ENCODE results near the gene SPOPL.
"Not testable (repeated sequence)": the region's sequence is repeated elsewhere in the genome, so short reads cannot be mapped to it uniquely, and the experiment has no call there.

Gene SPOPL

GRCh38 chr2:138523673-138524042 lies 22.1 kb downstream of the SPOPL start:
- not testable (repeated sequence) for DNase-seq (ENCODE audit: low read depth)

- DNase-seq (ENCODE audit: low read depth): not testable (repeated sequence)
Observed at GRCh38 chr2:138524353-138524752, 22.8 kb downstream of the SPOPL start.

- no peak for DNase-seq (ENCODE audit: low read depth)
Observed at GRCh38 chr2:138531913-138532312, 30.3 kb downstream of the SPOPL start.

GRCh38 chr2:138534791-138535190 lies 33.2 kb downstream of the SPOPL start:
- DNase-seq (ENCODE audit: low read depth): no peak

GRCh38 chr2:138536302-138536701 lies 34.7 kb downstream of the SPOPL start:
- DNase-seq (ENCODE audit: low read depth): no peak

- DNase-seq (ENCODE audit: low read depth): no peak
Observed at GRCh38 chr2:138536740-138537139, 35.2 kb downstream of the SPOPL start.

GRCh38 chr2:138537170-138537915 lies 35.8 kb downstream of the SPOPL start:
- DNase-seq (ENCODE audit: low read depth): no peak

GRCh38 chr2:138544206-138544605 lies 42.6 kb downstream of the SPOPL start:
- DNase-seq (ENCODE audit: low read depth): not testable (repeated sequence)

- no peak for DNase-seq (ENCODE audit: low read depth)
Observed at GRCh38 chr2:138548796-138549195, 47.2 kb downstream of the SPOPL start.

- no peak for DNase-seq (ENCODE audit: low read depth)
Observed at GRCh38 chr2:138550172-138550571, 48.6 kb downstream of the SPOPL start.

GRCh38 chr2:138550670-138551287 lies 49.2 kb downstream of the SPOPL start:
- DNase-seq (ENCODE audit: low read depth): no peak

GRCh38 chr2:138554123-138554522 lies 52.6 kb downstream of the SPOPL start:
- DNase-seq (ENCODE audit: low read depth): no peak

- DNase-seq (ENCODE audit: low read depth): no peak
Observed at GRCh38 chr2:138559641-138560040, 58.1 kb downstream of the SPOPL start.

GRCh38 chr2:138564586-138565229 lies 63.1 kb downstream of the SPOPL start:
- no peak for DNase-seq (ENCODE audit: low read depth)

- DNase-seq (ENCODE audit: low read depth): no peak
Observed at GRCh38 chr2:138565230-138565598, 63.6 kb downstream of the SPOPL start.

GRCh38 chr2:138572318-138572717 lies 70.7 kb downstream of the SPOPL start:
- no peak for DNase-seq (ENCODE audit: low read depth)

- DNase-seq (ENCODE audit: low read depth): no peak
Observed at GRCh38 chr2:138577066-138577465, 75.5 kb downstream of the SPOPL start.

GRCh38 chr2:138579556-138579955 lies 78.0 kb downstream of the SPOPL start:
- no peak for DNase-seq (ENCODE audit: low read depth)

GRCh38 chr2:138581909-138582308 lies 80.3 kb downstream of the SPOPL start:
- no peak for DNase-seq (ENCODE audit: low read depth)

GRCh38 chr2:138589663-138590062 lies 88.1 kb downstream of the SPOPL start:
- DNase-seq (ENCODE audit: low read depth): no peak

GRCh38 chr2:138596403-138596802 lies 94.8 kb downstream of the SPOPL start:
- DNase-seq (ENCODE audit: low read depth): no peak

GRCh38 chr2:138600732-138601457 lies 99.3 kb downstream of the SPOPL start:
- no peak for DNase-seq (ENCODE audit: low read depth)

Data from activated T-cell treated with anti-CD3 and anti-CD28 coated beads for 24 hours (primary cell).